Measurements from ENCODE around the gene XPOT. TPM values are rescaled to one million over a fixed set of nuclear protein-coding genes. Genes with fewer than 3 reads are reported as not detected.

XPOT gene
- total RNA-seq, 1 experiment from 2014 or later = 62.0 TPM

- Histone ChIP-seq H3K9ac (ENCODE audit: low read length) (no peak overlapping the region), H3K79me2 (ENCODE audit: low read length) (peaks cover 75% of the 10 kb centered on the region), H3K9me3 (ENCODE audit: low read length) (no peaks in the 10 kb centered on the region), H3F3A (ENCODE audit: low read length, unreplicated experiment) (no peaks in the 10 kb centered on the region), H3K36me3 (ENCODE audit: low read depth, low read length) (peaks cover 29% of the 10 kb centered on the region), H3K9me2 (replicated peaks; ENCODE audit: low read length) (no peaks in the 10 kb centered on the region), H2AFZ (ENCODE audit: low read length) (no peak overlapping the region), H3K4me2 (ENCODE audit: low read length) (no peak overlapping the region), H4K20me1 (ENCODE audit: low read length) (peaks cover 15% of the 10 kb centered on the region; the same call in 1 of the 2 replicates), H3K27ac (ENCODE audit: low read length) (no peak overlapping the region), H3K4me1 (ENCODE audit: insufficient read depth, low read length) (peaks cover 9% of the 10 kb centered on the region), H3K27me3 (ENCODE audit: low read length) (no peaks in the 10 kb centered on the region), H3K4me3 (ENCODE audit: low read length) (no peak overlapping the region)
- DNase-seq (no peak), ATAC-seq (no peak)
- TF ChIP-seq EZH2phosphoT487 (IDR thresholded peaks at IDR 0.05; ENCODE audit: borderline replicate concordance, low read length) (no peak), EZH2 (IDR thresholded peaks at IDR 0.05; ENCODE audit: low read length, unreplicated experiment) (no peak)
- TF ChIP-seq, protein P1, sequence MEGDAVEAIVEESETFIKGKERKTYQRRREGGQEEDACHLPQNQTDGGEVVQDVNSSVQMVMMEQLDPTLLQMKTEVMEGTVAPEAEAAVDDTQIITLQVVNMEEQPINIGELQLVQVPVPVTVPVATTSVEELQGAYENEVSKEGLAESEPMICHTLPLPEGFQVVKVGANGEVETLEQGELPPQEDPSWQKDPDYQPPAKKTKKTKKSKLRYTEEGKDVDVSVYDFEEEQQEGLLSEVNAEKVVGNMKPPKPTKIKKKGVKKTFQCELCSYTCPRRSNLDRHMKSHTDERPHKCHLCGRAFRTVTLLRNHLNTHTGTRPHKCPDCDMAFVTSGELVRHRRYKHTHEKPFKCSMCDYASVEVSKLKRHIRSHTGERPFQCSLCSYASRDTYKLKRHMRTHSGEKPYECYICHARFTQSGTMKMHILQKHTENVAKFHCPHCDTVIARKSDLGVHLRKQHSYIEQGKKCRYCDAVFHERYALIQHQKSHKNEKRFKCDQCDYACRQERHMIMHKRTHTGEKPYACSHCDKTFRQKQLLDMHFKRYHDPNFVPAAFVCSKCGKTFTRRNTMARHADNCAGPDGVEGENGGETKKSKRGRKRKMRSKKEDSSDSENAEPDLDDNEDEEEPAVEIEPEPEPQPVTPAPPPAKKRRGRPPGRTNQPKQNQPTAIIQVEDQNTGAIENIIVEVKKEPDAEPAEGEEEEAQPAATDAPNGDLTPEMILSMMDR (conservative IDR thresholded peaks at IDR 0.05; ENCODE audit: low read depth, low read length) = no peak
- intact Hi-C loops (cut with micrococcal nuclease) = no loop called here
- ChIA-PET POLR2A (ENCODE audit: unreplicated experiment) (no interaction called here), CTCF (no interaction called here)
- BruUV-seq (replicated peaks) = no TSS peak
These were observed 53.3 kb downstream of the XPOT start for GRCh38 chr12:64457466-64457865.

DNA sequence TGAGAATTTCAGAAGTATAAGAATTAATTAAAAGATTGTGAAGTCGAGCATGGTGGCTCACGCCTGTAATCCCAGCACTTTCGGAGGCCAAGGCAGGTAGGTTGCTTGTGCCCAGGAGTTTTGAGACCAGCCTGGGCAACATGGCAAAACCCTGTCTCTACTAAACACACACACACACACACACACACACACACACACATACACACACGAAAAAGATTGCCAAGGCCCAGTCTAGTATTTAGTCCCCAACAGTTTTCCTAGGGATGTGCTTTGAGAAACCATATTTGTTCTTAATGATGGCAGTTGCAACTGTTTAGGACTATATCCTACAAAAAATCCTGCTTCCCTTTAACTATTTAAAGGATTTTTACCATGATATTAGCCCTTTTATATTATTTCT, 53.7 kb downstream of the XPOT start:
- peaks cover 15% of the 10 kb centered on the region; the same call in 1 of the 2 replicates for H4K20me1 ChIP-seq (ENCODE audit: low read length)
- no peak for DNase-seq
- H3K9ac ChIP-seq (ENCODE audit: low read length) = no peak overlapping the region
- no peak for ATAC-seq
- H3K79me2 ChIP-seq (ENCODE audit: low read length) = peaks cover 70% of the 10 kb centered on the region
- ChIA-PET POLR2A (ENCODE audit: unreplicated experiment) (no interaction called here), CTCF (no interaction called here)
- peaks cover 33% of the 10 kb centered on the region for H3K36me3 ChIP-seq (ENCODE audit: low read depth, low read length)
- no peaks in the 10 kb centered on the region for H3K27me3 ChIP-seq (ENCODE audit: low read length)
- intact Hi-C loops (cut with micrococcal nuclease) = no loop called here
- H3K9me3 ChIP-seq (ENCODE audit: low read length) = no peaks in the 10 kb centered on the region
- H3K4me2 ChIP-seq (ENCODE audit: low read length) = no peak overlapping the region
- H3K27ac ChIP-seq (ENCODE audit: low read length) = no peak overlapping the region
- peaks cover 9% of the 10 kb centered on the region for H3K4me1 ChIP-seq (ENCODE audit: insufficient read depth, low read length)
- H3K9me2 ChIP-seq (replicated peaks; ENCODE audit: low read length) = no peaks in the 10 kb centered on the region
- BruUV-seq (replicated peaks) = no TSS peak
- TF ChIP-seq EZH2 (IDR thresholded peaks at IDR 0.05; ENCODE audit: low read length, unreplicated experiment) (no peak), EZH2phosphoT487 (IDR thresholded peaks at IDR 0.05; ENCODE audit: borderline replicate concordance, low read length) (no peak)
- TF ChIP-seq, protein P1 (conservative IDR thresholded peaks at IDR 0.05; ENCODE audit: low read depth, low read length) = no peak
- H3K4me3 ChIP-seq (ENCODE audit: low read length) = no peak overlapping the region
- no peak overlapping the region for H2AFZ ChIP-seq (ENCODE audit: low read length)
- no peaks in the 10 kb centered on the region for H3F3A ChIP-seq (ENCODE audit: low read length, unreplicated experiment)

DNA sequence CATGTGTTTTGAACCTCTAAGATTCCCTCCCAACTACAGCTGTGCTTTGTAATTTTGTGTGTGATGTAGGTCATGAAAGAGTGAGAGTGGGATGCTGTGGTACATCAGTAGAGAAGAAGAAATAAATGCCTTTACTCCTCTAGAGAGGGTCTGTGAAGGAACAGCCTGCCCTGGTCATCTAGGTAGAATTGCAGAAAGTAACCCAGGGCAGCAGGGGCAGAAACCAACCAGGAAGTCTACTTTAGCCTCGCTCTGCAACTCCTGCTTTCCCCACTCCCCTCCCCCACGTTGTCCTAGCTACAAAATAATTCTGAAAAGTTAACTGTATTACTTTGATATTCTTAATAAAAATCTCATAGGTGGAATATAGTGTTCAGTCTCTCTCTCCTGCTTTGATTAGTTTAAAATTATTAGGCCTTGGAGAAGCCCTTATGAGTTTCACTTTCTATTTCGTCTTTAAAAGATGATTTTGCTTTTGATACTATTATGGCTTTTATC, 55.3 kb downstream of the XPOT start:
- BruUV-seq (replicated peaks) = no TSS peak
- Histone ChIP-seq H3K79me2 (ENCODE audit: low read length) (peaks cover 55% of the 10 kb centered on the region), H3K9me3 (ENCODE audit: low read length) (no peaks in the 10 kb centered on the region), H3K27ac (ENCODE audit: low read length) (no peak overlapping the region), H3K4me1 (ENCODE audit: insufficient read depth, low read length) (no peaks in the 10 kb centered on the region), H3F3A (ENCODE audit: low read length, unreplicated experiment) (no peaks in the 10 kb centered on the region), H3K9ac (ENCODE audit: low read length) (no peak overlapping the region), H3K9me2 (replicated peaks; ENCODE audit: low read length) (no peaks in the 10 kb centered on the region), H3K36me3 (ENCODE audit: low read depth, low read length) (peaks cover 36% of the 10 kb centered on the region), H4K20me1 (ENCODE audit: low read length) (peaks cover 6% of the 10 kb centered on the region; the same call in 1 of the 2 replicates), H3K4me3 (ENCODE audit: low read length) (no peak overlapping the region), H2AFZ (ENCODE audit: low read length) (no peak overlapping the region), H3K27me3 (ENCODE audit: low read length) (no peaks in the 10 kb centered on the region), H3K4me2 (ENCODE audit: low read length) (no peak overlapping the region)
- DNase-seq (no peak), ATAC-seq (no peak)
- TF ChIP-seq, protein P1 (conservative IDR thresholded peaks at IDR 0.05; ENCODE audit: low read depth, low read length) = no peak
- TF ChIP-seq EZH2 (IDR thresholded peaks at IDR 0.05; ENCODE audit: low read length, unreplicated experiment) = no peak
- TF ChIP-seq EZH2phosphoT487 (IDR thresholded peaks at IDR 0.05; ENCODE audit: borderline replicate concordance, low read length) = no peak
- ChIA-PET CTCF (no interaction called here), POLR2A (ENCODE audit: unreplicated experiment) (no interaction called here)
- intact Hi-C loops (cut with micrococcal nuclease) = no loop called here

Measured in PC-3 (cell line).